NCI-H524 treated with DMSO at 0.1 percent for 48 hours (cell line): Measurements from ENCODE around the gene PDCD1.
"Not testable (repeated sequence)": the region's sequence is repeated elsewhere in the genome, so short reads cannot be mapped to it uniquely, and the experiment has no call there.

Experiments
- DNase-seq: peaks from one replicate; lab custom pipeline; 2025; lab: John Stamatoyannopoulos, UW

PDCD1 gene

GRCh38 chr2:241877989-241878970, 19.6 kb upstream of the PDCD1 start:
- no peak for DNase-seq

GRCh38 chr2:241877197-241877685, 18.5 kb upstream of the PDCD1 start:
- no peak for DNase-seq

GRCh38 chr2:241876528-241877196, 18.0 kb upstream of the PDCD1 start:
- DNase-seq: no peak

DNA sequence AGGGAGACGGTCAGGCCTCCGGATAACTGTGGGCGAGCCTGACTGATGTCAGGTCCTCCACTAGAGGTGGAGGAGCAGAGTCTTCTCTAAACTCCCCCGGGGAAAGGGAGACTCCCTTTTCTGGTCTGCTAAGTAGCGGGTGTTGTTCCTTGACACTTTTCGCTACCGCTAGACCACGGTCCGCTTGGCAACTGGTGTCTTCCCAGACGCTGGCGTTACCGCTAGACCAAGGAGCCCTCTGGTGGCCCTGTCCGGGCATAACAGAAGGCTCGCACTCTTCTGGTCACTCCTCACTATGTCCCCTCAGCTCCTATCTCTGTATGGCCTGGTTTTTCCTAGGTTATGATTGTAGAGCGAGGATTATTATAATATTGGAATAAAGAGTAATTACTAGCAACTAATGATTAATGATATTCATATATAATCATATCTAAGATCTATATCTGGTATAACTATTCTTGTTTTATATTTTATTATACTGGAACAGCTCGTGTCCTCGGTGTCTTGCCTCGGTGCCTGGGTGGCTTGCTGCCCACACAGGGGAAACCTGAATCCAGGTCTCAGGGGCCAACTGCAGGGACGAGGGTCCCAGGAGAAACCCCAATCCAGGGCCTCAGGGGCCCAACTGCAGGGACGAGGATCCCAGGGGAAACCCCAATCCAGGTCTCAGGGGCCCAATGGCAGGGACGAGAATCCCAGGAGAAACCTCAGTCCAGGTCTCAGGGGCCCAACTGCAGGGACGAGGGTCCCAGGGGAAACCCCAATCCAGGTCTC, 17.2 kb upstream of the PDCD1 start:
- DNase-seq: not testable (repeated sequence)

- no peak for DNase-seq
Observed at GRCh38 chr2:241874277-241874925, 15.7 kb upstream of the PDCD1 start.

- DNase-seq: no peak
Observed at GRCh38 chr2:241873803-241874110, 15.1 kb upstream of the PDCD1 start.

DNA sequence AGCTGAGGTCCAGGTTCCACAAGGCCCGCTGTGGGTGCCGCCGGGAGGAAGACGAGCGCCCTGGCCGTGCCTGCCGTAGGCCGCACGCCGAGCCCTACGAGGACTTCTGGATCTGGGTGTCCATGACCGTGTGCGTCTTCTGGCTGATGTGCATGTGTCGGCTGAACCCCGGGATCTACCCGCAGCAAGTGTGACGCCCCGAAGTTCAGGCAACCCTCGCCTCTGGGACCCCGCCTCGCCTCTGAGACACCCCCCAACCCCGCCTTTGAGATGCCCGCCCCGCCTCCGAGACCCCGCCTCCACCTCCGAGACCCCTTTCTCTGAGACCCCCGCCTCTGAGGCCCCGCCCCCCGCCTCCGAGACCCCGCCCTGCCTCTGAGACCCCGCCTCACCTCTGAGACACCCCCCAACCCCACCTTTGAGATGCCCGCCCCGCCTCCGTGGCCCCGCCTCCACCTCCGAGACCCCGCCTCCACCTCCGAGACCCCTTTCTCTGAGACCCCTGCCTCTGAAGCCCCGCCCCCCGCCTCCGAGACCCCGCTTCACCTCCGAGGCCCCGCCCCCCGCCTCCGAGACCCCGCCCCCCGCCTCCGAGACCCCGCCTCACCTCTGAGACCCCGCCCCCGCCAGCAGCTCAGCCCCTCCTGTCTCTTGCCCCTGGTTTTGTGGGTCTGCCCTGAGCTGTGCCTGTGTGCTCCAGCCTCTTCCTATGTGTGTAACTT, 14.5 kb upstream of the PDCD1 start:
- no peak for DNase-seq

DNA sequence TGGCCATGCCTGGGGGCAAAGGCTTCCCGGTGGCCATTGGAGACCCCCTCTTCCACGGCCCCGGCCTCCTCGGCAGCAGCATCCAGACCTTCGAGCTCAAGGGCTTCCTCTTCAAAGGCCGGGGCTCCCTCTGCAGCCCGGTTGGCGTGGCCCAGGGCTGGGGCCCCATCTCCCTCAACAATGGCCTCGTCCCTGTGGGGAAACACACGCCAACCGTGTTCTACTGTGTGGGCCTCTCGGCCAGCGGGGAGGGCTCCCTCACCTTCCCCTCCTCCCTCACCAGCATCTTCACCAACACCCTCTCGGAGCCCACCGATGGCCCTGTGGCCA, 13.6 kb upstream of the PDCD1 start:
- no peak for DNase-seq

DNA sequence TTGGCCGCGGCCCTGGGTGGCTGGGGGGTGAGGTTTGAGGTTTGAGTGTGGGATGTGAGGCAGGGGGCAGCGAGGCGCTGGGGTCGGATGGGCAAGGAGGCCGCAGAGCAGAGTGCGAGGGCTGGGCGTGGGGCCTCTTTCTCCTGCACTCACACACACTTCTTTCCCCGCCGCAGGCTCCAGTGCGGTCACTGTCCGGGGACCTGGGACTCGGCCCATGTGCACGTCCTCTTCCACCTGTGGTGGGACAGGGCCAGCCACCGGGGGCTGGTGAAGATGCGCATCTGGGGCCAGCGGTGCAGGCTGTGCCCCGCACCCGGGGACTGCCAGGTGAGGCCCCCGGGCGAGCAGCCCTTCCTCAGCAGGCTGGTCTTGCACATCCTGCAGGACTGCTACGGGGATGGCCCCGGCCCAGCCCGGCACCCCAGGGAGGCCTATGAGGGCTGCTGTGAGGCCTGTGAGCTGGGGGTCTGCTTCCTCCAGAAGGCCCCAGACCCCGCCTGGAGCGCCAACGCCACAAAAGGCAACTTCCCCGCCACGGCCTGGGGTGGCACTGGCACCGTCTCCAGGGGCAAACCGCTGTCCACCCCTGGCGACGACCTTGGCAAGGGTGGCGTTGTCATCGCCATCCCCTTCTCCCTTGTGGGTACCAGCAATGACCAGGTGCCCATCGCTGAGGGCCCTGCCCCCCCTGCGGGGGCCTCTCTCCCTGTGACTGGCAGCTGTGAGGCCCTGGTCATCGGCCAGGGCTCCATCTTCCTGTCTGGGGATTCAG, 13.0 kb upstream of the PDCD1 start:
- no peak for DNase-seq

- no peak for DNase-seq
Observed at GRCh38 chr2:241870611-241871537, 12.2 kb upstream of the PDCD1 start.

- DNase-seq: no peak
Observed at GRCh38 chr2:241870081-241870541, 11.4 kb upstream of the PDCD1 start.

DNA sequence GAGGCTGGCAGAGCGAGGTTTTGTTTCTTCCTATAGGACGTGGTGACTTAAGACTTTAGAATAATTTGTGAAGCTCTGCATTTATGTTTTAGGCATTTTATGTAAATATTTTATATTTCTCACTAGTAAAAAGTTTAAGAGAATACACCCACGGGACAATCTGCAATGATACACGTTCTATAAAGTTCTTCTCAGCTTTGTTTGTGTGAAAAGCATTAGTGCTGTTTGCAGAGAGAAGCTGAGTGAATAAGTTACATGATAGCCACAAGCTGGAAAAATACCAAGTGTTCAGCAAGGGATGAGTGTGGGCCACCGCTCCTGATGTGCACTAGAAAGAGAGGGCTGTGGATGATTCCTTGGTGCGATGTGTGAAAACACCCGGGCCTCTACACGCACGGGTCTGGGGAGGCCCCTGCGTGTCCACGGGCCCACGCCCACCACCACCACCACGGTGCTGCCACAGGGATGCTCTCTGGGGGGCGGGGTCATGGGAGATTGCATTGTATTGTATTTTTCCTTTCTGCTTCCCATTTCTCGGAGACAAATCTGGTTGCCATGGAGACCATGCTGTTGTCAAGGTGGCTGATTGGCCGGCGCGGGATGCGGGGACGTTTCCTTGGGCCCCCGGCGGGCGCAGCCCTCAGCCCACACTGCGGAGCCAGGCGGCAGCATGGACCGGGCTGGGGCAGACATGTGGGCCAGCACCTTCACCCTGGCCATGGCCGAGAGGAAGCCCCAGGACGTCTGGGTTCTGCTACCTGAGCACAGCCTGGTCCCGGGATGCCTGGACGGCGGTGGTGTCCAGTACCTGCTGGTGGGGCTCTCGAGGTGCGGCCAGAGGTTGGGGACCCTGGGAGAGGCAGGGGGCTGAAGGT, 10.6 kb upstream of the PDCD1 start, which contains the start of gene RTP5:
TSS of gene RTP5 (plus strand) at position 643 of the 875 bp plus-strand sequence. CDS start at position 671, 28 bp downstream.
- DNase-seq: no peak

GRCh38 chr2:241868661-241869081, 10.0 kb upstream of the PDCD1 start:
- DNase-seq: peak; percentile 3

DNA sequence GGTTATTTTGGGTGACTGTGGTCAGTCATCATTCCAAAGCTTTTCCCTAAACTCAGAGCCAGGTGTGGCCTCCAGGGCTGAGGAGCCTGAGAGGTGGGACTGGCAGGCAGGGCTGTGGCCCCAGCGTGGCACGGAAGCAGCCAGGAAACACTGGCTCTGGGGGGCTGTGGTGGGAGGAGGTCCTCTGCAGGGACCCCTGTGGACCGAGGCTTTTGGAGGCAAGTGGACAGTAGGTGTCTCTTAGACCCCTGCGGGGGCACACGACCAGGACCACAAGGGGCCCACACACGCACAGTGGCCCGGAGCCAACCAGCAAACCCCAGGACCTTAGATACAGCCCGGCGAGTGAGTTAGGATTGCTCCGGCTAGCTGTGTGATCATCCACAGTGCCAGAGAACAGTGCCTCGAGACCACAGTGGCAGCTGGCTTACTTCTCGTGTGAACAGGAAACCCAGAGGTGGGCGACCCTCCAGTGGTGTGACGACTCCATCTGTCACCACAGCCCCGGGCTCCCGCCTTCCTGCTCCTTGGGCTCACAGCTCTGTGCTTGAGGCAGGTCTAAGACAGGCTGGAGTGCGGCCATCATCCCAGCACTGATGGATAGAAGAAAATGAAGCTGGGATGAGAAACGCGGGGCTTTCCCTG, 9.2 kb upstream of the PDCD1 start:
- DNase-seq: peak; percentile 35

GRCh38 chr2:241866790-241867645, 8.3 kb upstream of the PDCD1 start:
- DNase-seq: no peak

GRCh38 chr2:241865957-241866789, 7.5 kb upstream of the PDCD1 start:
- no peak for DNase-seq
